Tibial nerve (tissue), 4 donors: Measurements from ENCODE around the gene ACTC1. TPM values are rescaled to one million over a fixed set of nuclear protein-coding genes. Genes with fewer than 3 reads are reported as not detected.

Source experiments
- DNase-seq, 2 donors: peaks; one replicate each; pipeline ENCODE4 v3.0.0-alpha.2; 2019; ENCODE audit warnings: low spot score in 2 of 2
- H3K27ac ChIP-seq, 4 donors: fragments of 200-600 bp; sonication (generic) in 3 of 4; one replicate each; pipeline ENCODE4 v1.5.1; 2017 to 2019; ENCODE audit warnings: mild to moderate bottlenecking in 1 of 4
- H3K27me3 ChIP-seq, 2 donors: fragments of 200-600 bp; sonication (generic) in 1 of 2; one replicate each; pipeline versions ENCODE4 v1.5.1 to v1.6.0; 2017 to 2019
- H3K36me3 ChIP-seq, 3 donors: fragments of 200-600 bp; sonication (generic); one replicate each; pipeline ENCODE4 v1.5.1; 2018 to 2019
- H3K4me1 ChIP-seq, 4 donors: fragments of 200-600 bp; sonication (generic) in 3 of 4; one replicate each; pipeline ENCODE4 v1.5.1; 2017 to 2019
- H3K4me3 ChIP-seq, 4 donors: fragments of 200-600 bp; sonication (generic) in 3 of 4; one replicate each; pipeline ENCODE4 v1.5.1; 2017 to 2019; ENCODE audit warnings: mild to moderate bottlenecking in 1 of 4, moderate library complexity in 1 of 4
- H3K9me3 ChIP-seq, 4 donors: fragments of 200-600 bp; sonication (generic) in 3 of 4; one replicate each; pipeline ENCODE4 v1.5.1; 2017 to 2019
- EP300 ChIP-seq, 2 donors: sonication (generic); formaldehyde crosslinking; IDR thresholded peaks; one replicate each; pipeline ENCODE4 v1.6.1; 2017; ENCODE audit warnings: antibody characterized with exemption in 2 of 2, mild to moderate bottlenecking in 1 of 2
- POLR2A ChIP-seq, 2 donors: fragments of 450-650 bp; IDR thresholded peaks; one replicate each; pipeline ENCODE4 v1.6.1; 2017; ENCODE audit warnings: antibody characterized with exemption in 2 of 2, mild to moderate bottlenecking in 2 of 2, moderate library complexity in 2 of 2
- WGBS, 2 donors: methylation state at CpG; one replicate each; pipeline ENCODE4 v1.1.5; 2018; 5-methylcytosine and 5-hydroxymethylcytosine counted together
- total RNA-seq, 4 donors: library from RNA; depleted of rRNA; stranded (reverse); fragments of >200 nt; gene quantifications; one replicate each; pipeline ENCODE4 v1.1.0, GENCODE V29; 2016
- TF ChIP-seq, protein P1 (sequence below), 5 experiments: fragments of 200-600 bp in 3 of 5; fragments of 450-650 bp in 2 of 5; sonication (generic) in 3 of 5; IDR thresholded peaks; one replicate each; pipeline ENCODE4 v1.5.1; 2016 to 2019; ENCODE audit warnings: antibody characterized with exemption in 5 of 5, mild to moderate bottlenecking in 3 of 5, moderate library complexity in 2 of 5

ACTC1 gene
- total RNA-seq, 4 donors from 2014 or later, result 1.1 to 2.1 TPM; not detected in 2

GRCh38 chr15:34828145-34828911, 33.0 kb upstream of the ACTC1 start:
- TF ChIP-seq POLR2A (IDR thresholded peaks at IDR 0.05) (no peak), EP300 (IDR thresholded peaks at IDR 0.05) (no peak)
- TF ChIP-seq, protein P1, sequence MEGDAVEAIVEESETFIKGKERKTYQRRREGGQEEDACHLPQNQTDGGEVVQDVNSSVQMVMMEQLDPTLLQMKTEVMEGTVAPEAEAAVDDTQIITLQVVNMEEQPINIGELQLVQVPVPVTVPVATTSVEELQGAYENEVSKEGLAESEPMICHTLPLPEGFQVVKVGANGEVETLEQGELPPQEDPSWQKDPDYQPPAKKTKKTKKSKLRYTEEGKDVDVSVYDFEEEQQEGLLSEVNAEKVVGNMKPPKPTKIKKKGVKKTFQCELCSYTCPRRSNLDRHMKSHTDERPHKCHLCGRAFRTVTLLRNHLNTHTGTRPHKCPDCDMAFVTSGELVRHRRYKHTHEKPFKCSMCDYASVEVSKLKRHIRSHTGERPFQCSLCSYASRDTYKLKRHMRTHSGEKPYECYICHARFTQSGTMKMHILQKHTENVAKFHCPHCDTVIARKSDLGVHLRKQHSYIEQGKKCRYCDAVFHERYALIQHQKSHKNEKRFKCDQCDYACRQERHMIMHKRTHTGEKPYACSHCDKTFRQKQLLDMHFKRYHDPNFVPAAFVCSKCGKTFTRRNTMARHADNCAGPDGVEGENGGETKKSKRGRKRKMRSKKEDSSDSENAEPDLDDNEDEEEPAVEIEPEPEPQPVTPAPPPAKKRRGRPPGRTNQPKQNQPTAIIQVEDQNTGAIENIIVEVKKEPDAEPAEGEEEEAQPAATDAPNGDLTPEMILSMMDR (IDR thresholded peaks at IDR 0.05), result no peak
- WGBS, 2 donors, result 81 to 82% methylated on average over 5 of the region's 5 CpGs

GRCh38 chr15:34821831-34822230, 26.5 kb upstream of the ACTC1 start:
- no peaks in the 10 kb centered on the region for H3K9me3 ChIP-seq
- no peak overlapping the region for H3K4me3 ChIP-seq
- WGBS, 2 donors, result 49 to 53% methylated on average over 3 of the region's 3 CpGs
- H3K36me3 ChIP-seq, result no peaks in the 10 kb centered on the region
- no peaks in the 10 kb centered on the region for H3K27me3 ChIP-seq
- DNase-seq, result no peak
- H3K27ac ChIP-seq, result no peak overlapping the region
- TF ChIP-seq POLR2A (IDR thresholded peaks at IDR 0.05) (no peak), EP300 (IDR thresholded peaks at IDR 0.05) (no peak)
- TF ChIP-seq, protein P1 (IDR thresholded peaks at IDR 0.05), result no peak
- H3K4me1 ChIP-seq, result no peaks in the 10 kb centered on the region

More at GRCh38 chr15:34828145-34828911, 33.0 kb upstream of the ACTC1 start:
- Histone ChIP-seq H3K4me3 (no peak overlapping the region), H3K4me1 (no peaks in the 10 kb centered on the region), H3K27ac (no peak overlapping the region), H3K9me3 (no peaks in the 10 kb centered on the region), H3K27me3 (no peaks in the 10 kb centered on the region), H3K36me3 (no peaks in the 10 kb centered on the region)
- no peak for DNase-seq

- H3K36me3 ChIP-seq, result no peaks in the 10 kb centered on the region
- H3K27ac ChIP-seq, result no peak overlapping the region
- 83 to 84% methylated on average over 5 of the region's 5 CpGs for WGBS, 2 donors
- no peaks in the 10 kb centered on the region for H3K9me3 ChIP-seq
- no peak for DNase-seq
- no peak overlapping the region for H3K4me3 ChIP-seq
- no peaks in the 10 kb centered on the region for H3K4me1 ChIP-seq
- no peaks in the 10 kb centered on the region for H3K27me3 ChIP-seq
- TF ChIP-seq POLR2A (IDR thresholded peaks at IDR 0.05), result no peak
- TF ChIP-seq, protein P1 (IDR thresholded peaks at IDR 0.05), result no peak
- no peak for TF ChIP-seq EP300 (IDR thresholded peaks at IDR 0.05)
Observed at GRCh38 chr15:34820110-34820509, 24.8 kb upstream of the ACTC1 start.

GRCh38 chr15:34818526-34818925, 23.2 kb upstream of the ACTC1 start:
- no peaks in the 10 kb centered on the region for H3K4me1 ChIP-seq
- H3K27me3 ChIP-seq, result no peaks in the 10 kb centered on the region
- DNase-seq, result no peak
- TF ChIP-seq POLR2A (IDR thresholded peaks at IDR 0.05) (no peak), EP300 (IDR thresholded peaks at IDR 0.05) (no peak)
- TF ChIP-seq, protein P1 (IDR thresholded peaks at IDR 0.05), result no peak
- H3K4me3 ChIP-seq, result no peak overlapping the region
- no peaks in the 10 kb centered on the region for H3K36me3 ChIP-seq
- H3K27ac ChIP-seq, result no peak overlapping the region
- 85 to 93% methylated on average over 1 of the region's 1 CpG for WGBS, 2 donors
- H3K9me3 ChIP-seq, result no peaks in the 10 kb centered on the region

DNA sequence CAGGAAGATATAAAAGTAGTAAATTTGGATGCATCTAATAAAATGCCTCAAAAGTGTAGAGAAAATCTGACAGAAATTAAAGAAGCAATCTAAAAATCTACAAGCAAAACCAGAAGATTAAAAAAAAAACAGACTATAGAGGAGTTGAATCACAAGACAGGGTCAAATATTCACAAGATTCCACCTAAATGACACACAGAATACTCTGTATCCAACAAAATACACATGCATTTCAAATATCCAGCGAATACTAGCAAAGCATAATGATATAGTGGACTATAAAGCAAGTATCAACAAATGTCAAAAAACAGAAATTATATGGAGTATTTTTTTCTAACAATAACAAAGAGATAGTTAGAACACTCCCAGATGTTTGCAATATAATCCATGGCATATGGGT, 20.5 kb upstream of the ACTC1 start:
- H3K36me3 ChIP-seq, result no peaks in the 10 kb centered on the region
- no peaks in the 10 kb centered on the region for H3K27me3 ChIP-seq
- H3K4me1 ChIP-seq, result no peaks in the 10 kb centered on the region
- no peak for DNase-seq
- 52 to 64% methylated on average over 1 of the region's 1 CpG for WGBS, 2 donors
- no peak for TF ChIP-seq POLR2A (IDR thresholded peaks at IDR 0.05)
- no peak for TF ChIP-seq EP300 (IDR thresholded peaks at IDR 0.05)
- TF ChIP-seq, protein P1 (IDR thresholded peaks at IDR 0.05), result no peak
- H3K4me3 ChIP-seq, result no peak overlapping the region
- no peak overlapping the region for H3K27ac ChIP-seq
- no peaks in the 10 kb centered on the region for H3K9me3 ChIP-seq
